NB4 (cell line): ENCODE data around the gene SLC2A5.

Experiments
- DNase-seq: peaks from one replicate; pipeline ENCODE4 v3.0.0; 2010; ENCODE audit warnings: low read depth
- H3K4me3 ChIP-seq: one replicate; pipeline ENCODE4 v1.5.1; 2011; ENCODE audit warnings: mild to moderate bottlenecking, low read depth, low read length, moderate library complexity
- MYC ChIP-seq: IDR thresholded peaks from 2 replicates; pipeline ENCODE4 v1.6.1; 2011; ENCODE audit warnings: low read depth, low read length
- POLR2A ChIP-seq: IDR thresholded peaks from 2 replicates; pipeline ENCODE4 v1.6.1; 2011; ENCODE audit warnings: mild to moderate bottlenecking; ENCODE audit not compliant: insufficient read length; ENCODE audit errors: extremely low read depth
- TF ChIP-seq, protein P1 (sequence below): IDR thresholded peaks from 2 replicates; pipeline ENCODE4 v1.6.1; 2011; ENCODE audit warnings: low read depth, low read length
- TF ChIP-seq, protein P2 (sequence below): IDR thresholded peaks from one replicate; pipeline ENCODE4 v1.5.1; 2012; ENCODE audit warnings: low read depth, low read length

Gene SLC2A5

DNA sequence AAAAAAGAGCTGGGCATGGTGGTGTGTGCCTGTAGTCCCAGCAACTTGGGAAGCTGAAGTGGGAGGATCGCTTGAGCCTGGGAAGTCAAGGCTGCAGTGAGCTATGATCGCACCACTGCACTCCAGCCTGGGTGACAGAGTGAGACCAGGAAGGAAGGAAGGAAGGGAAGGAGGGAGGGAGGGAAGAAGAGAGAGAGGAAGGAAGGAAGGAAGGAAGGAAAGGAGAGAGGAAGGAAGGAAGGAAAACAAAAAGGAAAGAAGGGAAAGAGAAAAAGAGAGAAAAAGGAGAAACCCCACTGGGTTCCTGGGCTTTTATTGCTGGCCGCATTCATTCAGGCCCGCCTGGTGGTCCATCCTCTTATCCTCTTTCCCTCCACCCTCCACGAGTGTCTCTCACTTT is 53.0 kb downstream of the SLC2A5 start:
- TF ChIP-seq, protein P1, sequence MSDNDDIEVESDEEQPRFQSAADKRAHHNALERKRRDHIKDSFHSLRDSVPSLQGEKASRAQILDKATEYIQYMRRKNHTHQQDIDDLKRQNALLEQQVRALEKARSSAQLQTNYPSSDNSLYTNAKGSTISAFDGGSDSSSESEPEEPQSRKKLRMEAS: no peak
- TF ChIP-seq MYC (no peak), POLR2A (no peak)
- TF ChIP-seq, protein P2, sequence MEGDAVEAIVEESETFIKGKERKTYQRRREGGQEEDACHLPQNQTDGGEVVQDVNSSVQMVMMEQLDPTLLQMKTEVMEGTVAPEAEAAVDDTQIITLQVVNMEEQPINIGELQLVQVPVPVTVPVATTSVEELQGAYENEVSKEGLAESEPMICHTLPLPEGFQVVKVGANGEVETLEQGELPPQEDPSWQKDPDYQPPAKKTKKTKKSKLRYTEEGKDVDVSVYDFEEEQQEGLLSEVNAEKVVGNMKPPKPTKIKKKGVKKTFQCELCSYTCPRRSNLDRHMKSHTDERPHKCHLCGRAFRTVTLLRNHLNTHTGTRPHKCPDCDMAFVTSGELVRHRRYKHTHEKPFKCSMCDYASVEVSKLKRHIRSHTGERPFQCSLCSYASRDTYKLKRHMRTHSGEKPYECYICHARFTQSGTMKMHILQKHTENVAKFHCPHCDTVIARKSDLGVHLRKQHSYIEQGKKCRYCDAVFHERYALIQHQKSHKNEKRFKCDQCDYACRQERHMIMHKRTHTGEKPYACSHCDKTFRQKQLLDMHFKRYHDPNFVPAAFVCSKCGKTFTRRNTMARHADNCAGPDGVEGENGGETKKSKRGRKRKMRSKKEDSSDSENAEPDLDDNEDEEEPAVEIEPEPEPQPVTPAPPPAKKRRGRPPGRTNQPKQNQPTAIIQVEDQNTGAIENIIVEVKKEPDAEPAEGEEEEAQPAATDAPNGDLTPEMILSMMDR: no peak
- no peak overlapping the region for H3K4me3 ChIP-seq
- DNase-seq: no peak

DNA sequence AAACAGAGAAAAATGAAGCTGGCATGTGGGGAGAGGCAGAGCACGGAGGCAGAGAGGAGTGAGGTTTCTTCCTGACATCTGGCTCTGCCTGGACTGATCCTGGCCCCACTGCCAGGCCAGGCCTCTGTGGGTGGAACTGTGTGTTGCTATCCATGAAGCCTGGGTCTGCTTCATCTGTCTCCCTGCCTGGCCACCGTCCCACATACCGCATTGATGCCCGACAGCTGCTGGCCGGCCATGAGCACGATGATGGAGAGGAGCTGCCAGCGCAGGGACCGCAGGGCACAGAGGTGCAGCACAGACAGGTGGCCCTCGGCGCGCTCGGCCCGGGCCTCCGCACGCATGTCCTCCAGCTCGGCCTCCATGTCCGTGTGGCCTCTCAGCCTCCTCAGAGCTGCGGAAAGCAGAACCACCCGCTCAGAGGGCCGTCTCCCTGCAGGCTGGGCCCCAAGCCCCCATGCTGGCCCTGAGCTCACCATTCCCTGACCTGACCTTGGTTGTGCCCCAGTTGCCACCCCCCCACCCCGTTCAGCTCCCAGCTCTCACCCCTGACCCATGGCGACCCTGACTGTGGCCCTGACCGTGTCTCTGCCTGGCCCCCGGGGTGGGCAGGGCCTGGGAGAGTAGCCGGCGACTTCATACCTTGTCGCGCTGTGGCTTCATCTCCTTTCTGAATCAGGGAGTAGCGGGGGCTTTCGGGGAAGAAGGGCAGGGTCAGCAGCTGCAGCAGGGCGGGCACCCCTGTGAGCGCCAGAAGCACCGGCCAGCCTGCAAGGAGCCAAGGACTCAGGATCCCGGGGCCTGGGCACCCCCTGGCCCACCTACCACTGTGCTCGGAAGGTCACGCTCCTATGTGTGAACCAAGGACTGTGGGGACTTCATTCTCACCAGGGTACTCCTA is 54.7 kb downstream of the SLC2A5 start:
- TF ChIP-seq, protein P1: no peak
- TF ChIP-seq, protein P2: no peak
- no peak for TF ChIP-seq POLR2A
- no peak for DNase-seq
- no peak overlapping the region for H3K4me3 ChIP-seq

DNA sequence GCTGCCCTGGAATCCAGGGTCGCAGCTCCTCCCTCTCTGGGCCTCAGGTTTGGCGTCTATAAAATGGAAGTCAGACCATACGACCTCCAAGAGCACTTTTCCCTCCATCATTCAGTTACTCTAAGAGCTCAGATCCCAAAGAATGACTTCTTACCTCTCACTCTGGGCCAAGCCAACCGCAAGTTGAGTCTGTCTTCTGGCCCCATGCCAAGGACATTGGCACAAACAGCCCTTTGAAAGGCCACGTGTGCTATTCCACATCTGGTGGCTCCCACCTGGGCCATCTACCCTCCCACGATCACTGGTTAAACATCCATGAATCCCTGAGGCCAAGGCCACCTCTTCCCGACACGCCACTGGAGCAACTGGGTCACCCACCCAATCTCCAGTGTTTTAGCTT is 55.6 kb downstream of the SLC2A5 start:
- TF ChIP-seq MYC (no peak), POLR2A (no peak)
- TF ChIP-seq, protein P1: no peak
- TF ChIP-seq, protein P2: no peak
- DNase-seq: no peak
- no peak overlapping the region for H3K4me3 ChIP-seq

DNA sequence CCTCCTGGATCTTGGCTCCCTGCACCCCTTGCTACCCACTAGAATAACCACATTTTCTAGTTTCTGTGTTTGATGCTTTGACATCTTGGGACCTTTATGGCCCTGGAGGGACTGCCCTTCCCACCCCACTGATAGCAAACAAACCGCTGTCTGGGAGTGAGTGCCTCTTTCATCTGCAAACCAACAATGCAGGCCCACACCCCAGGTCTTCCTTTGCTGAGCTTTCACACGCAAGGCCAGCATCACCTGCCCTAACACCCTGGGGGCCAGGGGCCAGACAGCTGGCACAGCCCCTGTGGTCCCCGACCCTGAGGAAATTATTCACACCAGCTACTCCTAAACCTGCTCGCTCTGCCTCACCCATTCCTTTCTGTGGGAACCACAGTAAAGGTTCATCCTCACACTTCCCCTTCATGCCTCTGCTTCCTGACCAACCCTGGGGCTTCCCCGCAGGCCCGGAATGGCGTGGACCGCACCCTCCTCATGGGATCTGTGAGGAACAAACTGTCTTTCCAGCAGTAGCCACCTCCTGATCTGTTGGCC is 58.6 kb downstream of the SLC2A5 start:
- no peak overlapping the region for H3K4me3 ChIP-seq
- DNase-seq: no peak
- TF ChIP-seq MYC (no peak), POLR2A (no peak)
- TF ChIP-seq, protein P2: no peak
- TF ChIP-seq, protein P1: no peak

DNA sequence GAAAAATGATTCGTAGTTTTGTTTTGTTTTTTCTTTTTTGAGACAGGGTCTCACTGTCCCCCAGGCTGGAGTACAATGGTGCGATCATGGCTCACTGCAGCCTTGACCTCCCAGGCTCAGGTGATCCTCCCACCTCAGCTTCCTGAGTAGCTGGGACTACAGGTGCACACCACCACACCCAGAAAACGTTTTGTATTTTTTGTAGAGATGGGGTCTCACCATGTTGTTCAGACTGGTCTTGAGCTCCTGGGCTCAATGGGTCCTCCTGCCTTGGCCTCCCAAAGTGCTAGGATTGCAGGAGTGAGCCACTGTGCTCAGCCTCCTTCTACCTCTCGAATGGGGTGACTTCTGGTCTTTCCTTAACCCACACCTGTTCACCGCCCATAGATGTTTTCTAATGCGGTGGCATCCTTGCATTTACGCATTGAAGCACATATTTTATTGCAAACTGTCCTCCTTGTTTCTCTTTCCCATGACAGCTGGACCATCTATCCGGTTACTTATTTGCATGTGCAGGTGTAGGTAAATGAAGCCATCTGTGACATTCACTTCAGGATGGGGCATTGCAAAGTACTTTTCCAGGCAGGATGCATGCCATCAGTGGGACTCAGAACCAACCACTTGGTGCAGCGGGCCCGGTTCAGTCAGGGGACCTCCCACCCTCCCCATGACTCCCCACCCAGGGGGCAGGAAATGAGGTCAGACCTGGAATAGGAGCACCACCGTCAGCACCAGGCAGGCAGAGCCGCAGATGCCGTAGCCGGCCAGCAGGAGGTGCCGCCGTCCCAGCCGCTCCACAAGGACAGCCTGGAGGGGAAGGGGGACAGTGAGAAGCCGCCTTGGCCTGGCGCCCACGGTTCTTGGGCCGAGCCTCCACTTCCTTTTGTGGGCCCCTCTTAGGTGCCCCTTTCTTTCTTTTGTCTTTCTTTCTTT is 59.7 kb downstream of the SLC2A5 start:
- TF ChIP-seq MYC: no peak
- TF ChIP-seq, protein P2: peak; percentile 80
- DNase-seq: peak; percentile 63
- H3K4me3 ChIP-seq: no peak overlapping the region
